K562 (cell line): Measurements from ENCODE around the gene ZNF776. TPM values are rescaled to one million over a fixed set of nuclear protein-coding genes. Genes with fewer than 3 reads are reported as not detected.
A peak's percentile ranks its signal among the peaks of the same experiment; 100 is the strongest.

Experiments used
- ARNT ChIP-seq, 2 experiments: fragments of 450-650 bp; IDR thresholded peaks; 2 replicates each; pipeline ENCODE4 v1.6.1; 2016; ENCODE audit warnings: mild to moderate bottlenecking in 1 of 2
- BCL6 ChIP-seq: fragments of 250-450 bp; sonication (Bioruptor Pico); IDR thresholded peaks from 2 replicates; pipeline ENCODE4 v1.4.0; 2020
- BRF2 ChIP-seq: IDR thresholded peaks from 3 replicates; pipeline ENCODE4 v1.6.1; 2011; ENCODE audit warnings: borderline replicate concordance, mild to moderate bottlenecking; ENCODE audit not compliant: insufficient read length, insufficient read depth
- CC2D1A ChIP-seq: fragments of 450-650 bp; IDR thresholded peaks from 2 replicates; pipeline ENCODE4 v1.6.1; 2017; ENCODE audit warnings: mild to moderate bottlenecking
- CCAR2 ChIP-seq: fragments of 200-400 bp; formaldehyde crosslinking; IDR thresholded peaks from 2 replicates; pipeline ENCODE4 v1.6.1; 2017; ENCODE audit warnings: mild to moderate bottlenecking, low read depth, low read length
- CLOCK ChIP-seq: fragments of 250-450 bp; sonication (Bioruptor Pico); IDR thresholded peaks from 2 replicates; pipeline ENCODE4 v1.4.0; 2020; ENCODE audit warnings: mild to moderate bottlenecking, moderate library complexity, borderline replicate concordance
- DNMT1 ChIP-seq: fragments of 450-650 bp; IDR thresholded peaks from 2 replicates; pipeline ENCODE4 v1.6.1; 2016; ENCODE audit warnings: antibody characterized with exemption, mild to moderate bottlenecking
- FOXA3 ChIP-seq, 2 experiments: fragments of 450-650 bp in 1 of 2; sonication (generic) in 1 of 2; formaldehyde crosslinking; IDR thresholded peaks in 1 of 2; conservative IDR thresholded peaks in 1 of 2; 2 replicates each; pipeline versions ENCODE4 v1.4.0 to v1.8.0; 2020 to 2022; ENCODE audit warnings: mild to moderate bottlenecking in 2 of 2, missing genetic modification reagents in 1 of 2
- IRF2 ChIP-seq: sonication (generic); formaldehyde crosslinking; IDR thresholded peaks from 2 replicates; pipeline ENCODE4 v1.8.1; 2022; ENCODE audit warnings: mild to moderate bottlenecking, missing genetic modification reagents
- JUN ChIP-seq, 2 experiments: sonication (generic) in 1 of 2; formaldehyde crosslinking in 1 of 2; IDR thresholded peaks; 2 replicates each; pipeline versions ENCODE4 v1.6.1 to v1.8.0; 2012 to 2022; ENCODE audit warnings: borderline replicate concordance in 2 of 2, mild to moderate bottlenecking in 2 of 2, improper control_type of control experiment in 1 of 2, low read depth in 1 of 2, low read length in 1 of 2, missing genetic modification reagents in 1 of 2
- MECOM ChIP-seq: fragments of 250-450 bp; sonication (Bioruptor Pico); IDR thresholded peaks from 2 replicates; pipeline ENCODE4 v1.8.0; 2022; ENCODE audit warnings: inconsistent platforms
- MTF1 ChIP-seq: fragments of 250-450 bp; sonication (Bioruptor Pico); IDR thresholded peaks from 2 replicates; pipeline ENCODE4 v1.9.0; 2021; ENCODE audit warnings: moderate library complexity, mild to moderate bottlenecking, inconsistent platforms, borderline replicate concordance
- NR3C1 ChIP-seq: sonication (generic); formaldehyde crosslinking; IDR thresholded peaks from 2 replicates; pipeline ENCODE4 v1.8.1; 2022; ENCODE audit warnings: missing genetic modification reagents
- SMAD2 ChIP-seq: fragments of 150-350 bp; IDR thresholded peaks from 2 replicates; pipeline ENCODE4 v1.6.1; 2014; ENCODE audit warnings: low read depth, mild to moderate bottlenecking, low read length
- STAG1 ChIP-seq: sonication (generic); formaldehyde crosslinking; IDR thresholded peaks from 2 replicates; pipeline ENCODE4 v1.5.0; 2020; ENCODE audit warnings: missing genetic modification reagents, borderline replicate concordance
- YBX1 ChIP-seq: fragments of 450-650 bp; IDR thresholded peaks from 2 replicates; pipeline ENCODE4 v1.7.1; 2016; ENCODE audit warnings: mild to moderate bottlenecking
- ZFP1 ChIP-seq: fragments of 450-650 bp; formaldehyde crosslinking; IDR thresholded peaks from 2 replicates; pipeline ENCODE4 v1.4.0; 2020; ENCODE audit warnings: mild to moderate bottlenecking, mixed read lengths
- ZNF140 ChIP-seq: fragments of 250-450 bp; sonication (Bioruptor Pico); IDR thresholded peaks from 2 replicates; pipeline ENCODE4 v1.8.0; 2021; ENCODE audit warnings: moderate library complexity, mild to moderate bottlenecking, inconsistent platforms
- ZNF217 ChIP-seq: sonication (generic); formaldehyde crosslinking; IDR thresholded peaks from 2 replicates; pipeline ENCODE4 v1.8.0; 2022; ENCODE audit warnings: mild to moderate bottlenecking, missing genetic modification reagents
- ZNF354B ChIP-seq: fragments of 250-450 bp; sonication (Bioruptor Pico); IDR thresholded peaks from 2 replicates; pipeline ENCODE4 v1.4.0; 2020
- ZNF551 ChIP-seq: fragments of 250-450 bp; sonication (Bioruptor Pico); IDR thresholded peaks from 2 replicates; pipeline ENCODE4 v1.5.0; 2021; ENCODE audit warnings: mild to moderate bottlenecking, moderate library complexity
- ZNF583 ChIP-seq: fragments of 250-450 bp; sonication (Bioruptor Pico); IDR thresholded peaks from 2 replicates; pipeline ENCODE4 v1.4.0; 2020
- ZNF584 ChIP-seq: fragments of 200-800 bp; sonication (Bioruptor generic); IDR thresholded peaks from 2 replicates; pipeline ENCODE4 v1.6.1; 2016; ENCODE audit warnings: low read depth, mild to moderate bottlenecking, missing genetic modification characterization, missing compliant biosample characterization
- polyA plus RNA-seq, 8 experiments: library from polyadenylated mRNA; depleted of rRNA in 4 of 8; stranded (reverse) in 5 of 8; unstranded in 3 of 8; fragments of >200 nt; fragmentation: Nextera tagmentation in 2 of 8; fragmentation: Illumina TruSeq in 1 of 8; extraction: Ambion mirVana in 2 of 8; extraction: Trizol in 1 of 8; gene quantifications; 2 replicates each; pipeline versions ENCODE4 v1.2.1 to v1.2.3, GENCODE V29; 2011 to 2014; ENCODE audit warnings: inconsistent platforms in 1 of 8, missing spikeins in 1 of 8
- total RNA-seq, 7 experiments: library from RNA; depleted of rRNA in 6 of 7; stranded (reverse); fragments of >200 nt in 6 of 7; fragmentation: Illumina TruSeq in 2 of 7; extraction: Trizol in 2 of 7; gene quantifications; 2 replicates each; pipeline versions ENCODE4 v1.2.1 to v1.2.3, GENCODE V29; 2011 to 2021; ENCODE audit warnings: low replicate concordance in 1 of 7
- TF ChIP-seq, protein P1 (sequence below): fragments of 450-650 bp; IDR thresholded peaks from 2 replicates; pipeline ENCODE4 v1.6.1; 2018; ENCODE audit warnings: mild to moderate bottlenecking, low read depth; ENCODE audit not compliant: partially characterized antibody

Gene ZNF776
- total and polyA plus RNA-seq, 9 of the 15 experiments (the other 6 are each of a cell fraction or from before 2014, with no cell fraction given) = 2.2 to 16.9 (median 8.2) TPM

GRCh38 chr19:57746580-57747471 lies at the start of gene ZNF776 (continued):
- no peak for TF ChIP-seq JUN (IDR thresholded peaks at IDR 0.05; ENCODE audit: borderline replicate concordance, low read depth, low read length)
- no peak for TF ChIP-seq JUN (CRISPR knock-in tag; IDR thresholded peaks at IDR 0.05; ENCODE audit: borderline replicate concordance)
- no peak for TF ChIP-seq ZFP1 (CRISPR knock-in tag)
- TF ChIP-seq MECOM (CRISPR knock-in tag) = no peak
- TF ChIP-seq CLOCK (CRISPR knock-in tag) = no peak
- no peak for TF ChIP-seq MTF1
- TF ChIP-seq ZNF140 (CRISPR knock-in tag) = no peak
- no peak for TF ChIP-seq ZNF217
- TF ChIP-seq SMAD2 = no peak
- TF ChIP-seq YBX1 = no peak
- TF ChIP-seq FOXA3 (CRISPR knock-in tag; conservative IDR thresholded peaks at IDR 0.05 in 1 of 2, IDR thresholded peaks at IDR 0.05 in 1 of 2) = peak in 1 of 2 experiments; percentile 20; a peak in 1 of 4 replicates
- no peak for TF ChIP-seq DNMT1
- TF ChIP-seq CCAR2 = no peak
- TF ChIP-seq ZNF584 (CRISPR knock-in tag) = no peak
- no peak for TF ChIP-seq ZNF354B (CRISPR knock-in tag)
- TF ChIP-seq ZNF583 (CRISPR knock-in tag) = no peak
- no peak for TF ChIP-seq ARNT (IDR thresholded peaks at IDR 0.05)
- TF ChIP-seq CC2D1A = no peak
- no peak for TF ChIP-seq BRF2
- no peak for TF ChIP-seq BCL6 (CRISPR knock-in tag)
- TF ChIP-seq STAG1 (CRISPR knock-in tag) = no peak
- TF ChIP-seq, protein P1, sequence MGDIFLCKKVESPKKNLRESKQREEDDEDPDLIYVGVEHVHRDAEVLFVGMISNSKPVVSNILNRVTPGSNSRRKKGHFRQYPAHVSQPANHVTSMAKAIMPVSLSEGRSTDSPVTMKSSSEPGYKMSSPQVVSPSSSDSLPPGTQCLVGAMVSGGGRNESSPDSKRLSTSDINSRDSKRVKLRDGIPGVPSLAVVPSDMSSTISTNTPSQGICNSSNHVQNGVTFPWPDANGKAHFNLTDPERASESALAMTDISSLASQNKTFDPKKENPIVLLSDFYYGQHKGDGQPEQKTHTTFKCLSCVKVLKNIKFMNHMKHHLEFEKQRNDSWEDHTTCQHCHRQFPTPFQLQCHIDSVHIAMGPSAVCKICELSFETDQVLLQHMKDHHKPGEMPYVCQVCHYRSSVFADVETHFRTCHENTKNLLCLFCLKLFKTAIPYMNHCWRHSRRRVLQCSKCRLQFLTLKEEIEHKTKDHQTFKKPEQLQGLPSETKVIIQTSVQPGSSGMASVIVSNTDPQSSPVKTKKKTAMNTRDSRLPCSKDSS = no peak
- TF ChIP-seq ZNF551 (CRISPR knock-in tag) = no peak
- no peak for TF ChIP-seq NR3C1 (CRISPR knock-in tag)
- no peak for TF ChIP-seq IRF2 (CRISPR knock-in tag)
